ENCODE data around the gene OR4C11.

Gene OR4C11, protein sequence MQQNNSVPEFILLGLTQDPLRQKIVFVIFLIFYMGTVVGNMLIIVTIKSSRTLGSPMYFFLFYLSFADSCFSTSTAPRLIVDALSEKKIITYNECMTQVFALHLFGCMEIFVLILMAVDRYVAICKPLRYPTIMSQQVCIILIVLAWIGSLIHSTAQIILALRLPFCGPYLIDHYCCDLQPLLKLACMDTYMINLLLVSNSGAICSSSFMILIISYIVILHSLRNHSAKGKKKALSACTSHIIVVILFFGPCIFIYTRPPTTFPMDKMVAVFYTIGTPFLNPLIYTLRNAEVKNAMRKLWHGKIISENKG

GRCh38 chr11:55607545-55607944 is at the start of gene OR4C11:
Gene OR4C11, minus strand, starts transcription at chr11:55607645. Its CDS starts 3,272 bp downstream, at chr11:55604373.
- DNase-seq, result no peak

- no peak for DNase-seq
Measured at GRCh38 chr11:55655096-55655495, 47.7 kb upstream of the OR4C11 start.

- no peak for DNase-seq
Measured at GRCh38 chr11:55652560-55652959, 45.1 kb upstream of the OR4C11 start.

GRCh38 chr11:55648027-55648426 is 40.6 kb upstream of the OR4C11 start, which contains the start of gene OR4S2:
Gene OR4S2, plus strand, starts transcription at chr11:55648327. Its CDS starts 2,577 bp downstream, at chr11:55650904.
- DNase-seq, result no peak

GRCh38 chr11:55634813-55635212 is 27.4 kb upstream of the OR4C11 start, which contains the start of gene OR4P4:
Gene OR4P4, plus strand, starts transcription at chr11:55635113.
- DNase-seq, result no peak

- DNase-seq, result no peak
Measured at GRCh38 chr11:55624531-55624930, 17.1 kb upstream of the OR4C11 start.

DNA sequence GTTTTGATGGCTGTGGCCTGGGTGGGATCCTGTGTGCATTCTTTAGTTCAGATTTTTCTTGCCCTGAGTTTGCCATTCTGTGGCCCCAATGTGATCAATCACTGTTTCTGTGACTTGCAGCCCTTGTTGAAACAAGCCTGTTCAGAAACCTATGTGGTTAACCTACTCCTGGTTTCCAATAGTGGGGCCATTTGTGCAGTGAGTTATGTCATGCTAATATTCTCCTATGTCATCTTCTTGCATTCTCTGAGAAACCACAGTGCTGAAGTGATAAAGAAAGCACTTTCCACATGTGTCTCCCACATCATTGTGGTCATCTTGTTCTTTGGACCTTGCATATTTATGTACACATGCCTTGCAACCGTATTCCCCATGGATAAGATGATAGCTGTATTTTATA is 34.9 kb downstream of the OR4C11 start:
- no peak for DNase-seq

GRCh38 chr11:55571828-55572227 is 35.6 kb downstream of the OR4C11 start, which contains the start of gene OR4C16:
Gene OR4C16, plus strand, starts transcription at chr11:55572128. Its CDS starts 0 bp downstream, at chr11:55572128.
- DNase-seq, result no peak

DNA sequence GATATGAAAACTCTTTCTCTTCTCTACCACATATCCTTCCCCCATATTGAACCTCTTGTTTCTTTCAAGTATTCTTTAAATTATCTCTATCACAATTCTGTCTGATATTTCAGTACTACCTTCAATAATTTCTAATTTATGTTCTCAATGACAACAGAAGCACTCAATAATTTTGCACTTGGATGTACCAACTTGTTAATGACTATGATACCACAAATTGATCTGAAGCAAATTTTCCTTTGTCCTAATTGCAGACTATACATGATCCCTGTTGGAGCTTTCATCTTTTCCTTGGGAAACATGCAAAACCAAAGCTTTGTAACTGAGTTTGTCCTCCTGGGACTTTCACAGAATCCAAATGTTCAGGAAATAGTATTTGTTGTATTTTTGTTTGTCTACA is 53.3 kb downstream of the OR4C11 start, which contains the start of gene OR4C15:
OR4C15 (plus strand) TSS at position 301 of the 400 bp plus-strand sequence; CDS start at position 301, 0 bp downstream.
- no peak for DNase-seq
